Central memory CD4-positive, alpha-beta T cell (primary cell): ENCODE results near the gene LITAFD.

Experiments
- DNase-seq: peaks from one replicate; pipeline ENCODE4 v3.0.0; 2022

The LITAFD gene

DNA sequence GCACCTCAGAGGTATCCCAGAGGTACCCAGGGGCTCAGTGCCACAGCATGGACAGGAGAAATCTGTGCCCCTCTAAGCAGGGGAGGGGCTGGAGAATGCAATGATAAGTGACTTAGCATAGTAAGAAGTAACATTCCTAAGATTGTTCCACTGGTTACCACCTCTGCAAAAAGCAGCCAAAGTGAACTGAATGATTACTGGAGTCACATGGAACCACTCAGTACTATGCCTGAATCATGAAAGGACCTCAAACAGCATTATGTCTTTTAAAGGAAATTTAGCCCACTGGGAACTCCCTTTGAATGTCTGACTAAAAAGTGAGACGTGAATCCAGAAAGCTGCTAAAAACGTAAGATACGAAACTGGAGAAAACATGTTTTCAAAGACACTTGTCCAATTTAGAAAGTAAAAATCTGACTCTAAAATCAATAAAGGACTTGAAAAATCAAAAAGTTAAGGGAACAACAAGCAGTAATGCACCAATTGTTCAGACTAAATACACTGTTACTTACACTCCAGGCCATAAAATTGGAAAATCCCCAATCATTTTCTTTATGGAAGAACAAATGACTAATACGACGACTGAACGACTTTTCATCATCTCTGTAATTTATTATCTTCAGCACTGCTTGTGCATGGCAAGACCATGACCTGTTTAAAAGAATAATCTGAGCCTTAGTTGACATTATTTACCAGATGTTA is 38.6 kb downstream of the LITAFD start:
- DNase-seq, result no peak

DNA sequence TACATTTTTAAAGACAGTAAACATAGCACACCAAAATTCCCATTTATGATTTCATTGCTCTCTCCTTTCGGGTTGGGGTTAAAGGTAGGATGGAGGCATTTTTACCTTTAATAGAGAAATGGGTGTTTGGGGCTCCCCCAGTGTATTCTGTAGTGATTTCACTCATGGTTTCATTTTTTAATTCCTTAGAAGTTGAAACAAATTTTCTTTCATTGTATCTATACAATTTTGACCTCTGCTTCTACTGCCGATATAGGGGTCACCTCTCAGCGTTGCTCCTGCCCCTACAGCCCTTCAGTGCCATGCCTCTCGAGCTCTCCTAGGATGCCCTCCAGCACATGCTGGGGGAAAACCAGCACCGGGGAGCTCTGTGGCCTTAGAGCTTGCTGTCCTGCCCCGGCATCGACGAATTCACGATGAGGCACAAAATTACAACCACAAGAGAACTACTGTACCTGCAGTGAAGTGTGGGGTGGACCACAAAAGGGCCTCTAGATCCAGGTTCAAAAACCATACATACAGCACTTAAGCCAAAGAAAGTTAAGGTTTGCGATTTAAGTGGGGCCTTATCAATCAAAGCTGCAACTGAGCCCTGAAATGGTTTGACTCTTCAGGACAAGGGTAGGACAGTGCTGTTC is 39.3 kb downstream of the LITAFD start:
- DNase-seq, result no peak

DNA sequence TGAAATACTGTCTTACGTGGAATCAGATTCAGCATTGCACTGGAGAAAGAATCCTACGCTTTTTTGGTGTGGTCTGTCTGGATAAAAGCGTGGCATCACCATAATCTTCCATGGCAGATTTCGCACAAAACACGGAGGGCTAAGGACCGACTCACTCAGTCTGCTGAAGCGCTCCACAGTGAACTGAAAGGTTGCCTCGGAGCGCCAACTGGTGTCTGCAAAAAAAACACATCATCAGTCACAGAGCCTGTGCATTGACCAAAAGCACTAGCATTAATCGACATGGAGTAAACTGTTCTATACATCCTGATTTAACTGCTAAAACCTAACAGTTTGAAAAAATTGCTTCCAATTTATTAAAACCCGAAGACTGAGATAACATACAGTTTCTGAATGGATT is 41.0 kb downstream of the LITAFD start:
- no peak for DNase-seq

DNA sequence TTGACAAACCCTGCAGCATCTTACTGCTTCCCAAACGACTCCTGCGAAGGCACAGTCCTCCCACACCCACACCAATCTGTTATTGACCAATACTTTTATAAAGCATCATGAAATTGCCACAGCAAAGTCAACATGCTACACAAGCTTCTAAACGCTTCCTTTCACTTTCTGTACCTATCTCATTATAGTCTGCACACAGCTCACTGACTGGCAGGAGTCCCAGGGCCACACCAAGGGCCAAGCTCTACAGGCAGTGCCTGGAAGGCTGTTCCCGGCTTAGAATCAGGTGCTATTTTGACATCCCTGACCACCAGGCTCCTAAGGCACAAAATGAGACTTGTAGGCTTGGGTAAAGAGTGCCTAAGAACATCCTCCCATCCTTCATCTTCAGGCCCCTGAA is 42.1 kb downstream of the LITAFD start:
- DNase-seq, result no peak

DNA sequence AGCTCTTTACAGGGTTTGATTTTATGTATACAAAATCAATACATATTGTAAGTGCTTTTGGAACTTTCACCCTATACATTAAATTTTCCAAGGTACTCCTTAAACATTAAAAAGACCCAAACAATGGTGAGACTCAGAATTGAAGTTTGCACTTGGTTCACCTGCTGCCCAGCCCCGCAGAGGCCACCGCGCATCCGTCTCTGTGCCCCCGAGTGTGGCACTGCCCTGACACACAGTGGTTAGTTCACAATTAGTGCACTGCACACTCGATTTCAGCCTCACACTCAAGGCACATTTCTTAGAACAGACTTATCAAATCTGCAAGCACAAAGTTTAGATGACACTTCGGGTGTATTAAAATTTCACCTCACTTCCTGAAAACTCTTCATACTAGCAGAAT is 43.3 kb downstream of the LITAFD start:
- DNase-seq, result no peak

DNA sequence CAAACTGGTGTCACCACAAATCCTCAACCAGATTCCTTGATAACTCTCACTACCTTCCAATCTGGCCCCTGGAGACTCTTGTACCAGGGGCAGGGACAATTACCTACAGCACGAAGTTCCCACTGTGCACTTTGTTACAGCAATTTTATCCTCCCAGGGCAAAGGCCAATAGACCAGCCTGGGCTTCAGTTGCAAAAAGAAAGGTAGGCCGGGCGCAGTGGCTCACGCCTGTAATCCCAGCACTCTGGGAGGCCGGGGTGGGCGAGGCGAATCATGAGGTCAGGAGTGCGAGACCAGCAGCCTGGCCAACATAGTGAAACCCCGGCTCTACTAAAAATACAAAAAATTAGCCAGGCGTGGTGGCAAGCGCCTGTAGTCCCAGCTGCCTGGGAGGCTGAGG is 44.7 kb downstream of the LITAFD start:
- no peak for DNase-seq

DNA sequence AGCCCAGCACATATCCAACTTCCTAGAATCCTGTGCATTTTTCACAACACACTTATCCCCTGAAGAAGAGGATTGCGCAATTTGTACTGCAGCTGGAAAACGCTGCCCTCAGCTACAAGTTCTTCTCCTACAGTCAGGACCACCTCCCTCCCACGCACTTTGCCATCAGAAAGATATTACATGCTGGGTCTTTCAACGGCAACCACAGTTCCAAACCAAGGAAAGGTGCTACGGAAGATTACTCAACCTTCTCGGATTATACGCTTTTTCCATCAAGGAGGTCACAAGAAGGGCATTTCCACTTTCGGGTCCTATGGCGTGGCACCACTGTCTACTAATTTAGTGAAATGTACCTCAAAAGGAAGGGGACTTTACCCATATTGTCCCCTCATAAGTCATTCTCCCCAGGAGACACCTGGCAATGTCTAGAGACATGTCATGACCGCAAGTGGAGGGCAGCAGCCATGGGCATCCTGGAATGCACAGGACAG is 46.4 kb downstream of the LITAFD start:
- DNase-seq, result no peak

DNA sequence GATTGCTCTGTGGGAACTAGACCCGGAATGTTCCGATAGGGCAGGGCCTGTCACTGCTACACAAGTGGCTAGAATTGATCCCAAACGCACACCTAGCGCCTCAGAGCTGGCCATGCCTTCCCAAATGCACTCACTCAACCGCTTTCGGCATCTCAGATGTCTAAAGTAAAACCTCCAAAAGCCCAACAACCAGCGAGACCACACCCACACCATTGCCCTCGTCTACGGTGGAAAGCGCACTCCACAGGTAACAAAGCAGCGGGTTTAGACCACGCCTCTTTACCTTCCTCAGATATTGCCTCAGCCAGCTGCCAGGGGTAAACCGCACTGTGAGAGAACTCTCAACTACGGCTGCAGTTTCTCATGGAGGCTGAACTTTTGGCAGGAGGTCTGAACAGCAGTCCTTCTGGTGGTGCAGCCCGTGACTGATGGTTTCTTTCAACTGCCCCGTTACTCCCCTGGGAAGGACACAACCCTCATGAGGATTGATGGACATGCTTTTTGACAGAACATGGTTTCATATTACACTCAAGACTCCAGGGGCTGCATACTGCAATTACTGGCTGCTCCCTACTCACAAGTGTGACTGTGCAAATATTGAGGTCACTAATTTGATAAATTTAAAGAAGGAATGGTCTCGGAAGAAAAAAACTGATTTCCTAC is 47.1 kb downstream of the LITAFD start:
- DNase-seq, result no peak

DNA sequence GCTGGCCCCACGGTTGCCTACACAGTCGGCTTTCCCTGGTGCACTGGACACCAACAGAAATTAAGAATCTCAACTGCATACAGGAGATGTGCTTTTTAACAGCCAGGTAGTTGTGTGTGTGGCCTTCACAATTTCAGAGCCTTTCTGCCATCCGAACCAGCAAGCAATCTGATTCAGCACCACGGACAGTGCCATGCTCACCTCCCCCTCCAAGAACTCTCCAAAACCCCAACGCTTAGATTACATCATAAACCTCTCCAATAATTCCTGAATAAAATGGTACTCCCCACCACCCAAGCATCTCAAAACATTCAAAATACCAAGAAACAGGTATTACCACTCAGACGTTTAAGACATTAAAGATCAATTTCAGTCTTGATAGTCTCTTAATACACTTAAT is 49.7 kb downstream of the LITAFD start:
- peak; percentile 27 for DNase-seq

DNA sequence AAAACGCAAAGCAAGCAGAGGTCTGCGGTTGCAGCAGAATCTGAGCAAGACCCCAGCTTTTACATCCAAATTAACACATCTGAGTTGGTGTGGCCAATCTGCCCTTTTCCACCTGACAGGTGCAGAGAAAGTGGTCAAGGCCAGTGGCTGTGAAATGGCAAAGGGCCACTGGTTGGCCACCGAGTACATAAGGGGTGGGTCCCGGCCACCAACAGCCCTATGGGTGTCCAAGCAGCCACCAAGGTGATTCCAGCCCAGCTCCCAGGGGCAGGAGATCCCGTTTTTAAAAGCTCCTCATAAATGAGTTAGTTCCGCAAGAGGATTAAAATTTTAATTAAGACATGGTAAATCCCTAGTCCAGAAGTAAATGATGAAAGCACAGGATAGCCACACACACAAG is 52.5 kb downstream of the LITAFD start:
- DNase-seq, result no peak
